SH-SY5Y (cell line): Measurements from ENCODE around the gene LRMDA.

ENCODE experiments used
- GATA2 ChIP-seq: IDR thresholded peaks from 2 replicates; pipeline ENCODE4 v1.6.1; 2011; ENCODE audit warnings: mild to moderate bottlenecking, low read depth, low read length
- GATA3 ChIP-seq: IDR thresholded peaks from 2 replicates; pipeline ENCODE4 v1.6.1; 2011; ENCODE audit warnings: low read depth, mild to moderate bottlenecking, low read length, moderate library complexity

The LRMDA gene

DNA sequence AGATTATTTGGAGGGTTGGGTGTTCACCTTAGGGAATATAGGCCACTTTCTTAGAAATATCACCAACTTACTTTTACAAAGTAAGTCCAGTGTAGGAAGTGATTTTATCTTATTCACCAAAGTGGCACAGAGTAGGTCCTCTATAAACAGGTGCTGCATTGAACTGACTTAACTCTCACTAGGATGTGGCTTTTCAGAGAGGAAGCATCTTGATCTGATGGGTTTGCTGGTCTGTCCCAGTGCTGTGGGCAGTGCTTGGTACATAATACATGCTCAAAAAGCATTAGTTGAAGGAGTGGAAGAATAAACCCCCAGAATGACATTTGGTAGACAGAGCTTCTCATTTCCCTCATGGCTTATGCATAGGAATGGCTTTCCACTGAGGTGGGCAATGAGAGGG, 334.7 kb downstream of the LRMDA start:
- TF ChIP-seq GATA3 (no peak), GATA2 (no peak)

DNA sequence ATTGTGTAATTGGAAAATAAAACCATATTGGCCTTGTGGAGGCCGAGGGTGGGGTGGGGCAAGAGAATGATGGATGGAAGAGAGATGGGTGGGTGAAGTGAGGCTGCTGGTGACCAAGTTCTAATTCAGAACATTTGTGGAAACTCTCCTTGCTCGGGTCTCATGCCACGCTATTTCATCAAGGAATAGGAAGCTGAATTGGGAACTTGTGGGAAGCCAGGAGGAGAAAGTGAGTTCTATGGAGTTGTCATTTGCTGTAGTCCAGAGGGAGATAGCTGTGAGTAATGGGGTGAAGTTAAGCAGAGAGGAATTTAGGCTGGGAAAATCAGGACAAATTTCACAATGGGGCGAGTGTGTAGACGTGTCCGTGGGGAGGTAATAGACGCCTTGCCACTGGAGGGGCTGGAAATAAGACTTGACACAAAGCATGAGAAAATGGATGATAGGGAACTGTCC, 339.2 kb downstream of the LRMDA start:
- TF ChIP-seq GATA3 (no peak), GATA2 (no peak)

DNA sequence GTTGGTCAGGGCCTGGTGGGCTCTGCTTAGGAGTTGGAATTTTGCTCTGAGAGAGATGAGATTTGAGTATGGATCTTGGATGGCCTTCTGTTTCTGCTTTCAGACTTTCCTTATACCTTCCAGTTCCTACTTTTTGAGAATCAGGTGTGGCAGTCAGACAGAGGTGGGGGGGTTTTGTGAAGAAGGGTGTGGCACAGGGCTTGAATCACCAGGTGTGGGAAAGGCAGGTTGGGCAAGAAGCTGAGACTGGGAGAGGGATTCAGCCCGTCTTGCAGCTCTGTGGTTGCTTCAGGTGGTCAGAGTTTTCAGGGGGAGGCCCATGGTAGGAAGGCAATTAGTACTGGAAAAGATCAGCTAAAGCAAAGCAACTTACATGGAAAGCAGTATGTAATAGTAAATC, 340.2 kb downstream of the LRMDA start:
- TF ChIP-seq GATA3 (no peak), GATA2 (no peak)

DNA sequence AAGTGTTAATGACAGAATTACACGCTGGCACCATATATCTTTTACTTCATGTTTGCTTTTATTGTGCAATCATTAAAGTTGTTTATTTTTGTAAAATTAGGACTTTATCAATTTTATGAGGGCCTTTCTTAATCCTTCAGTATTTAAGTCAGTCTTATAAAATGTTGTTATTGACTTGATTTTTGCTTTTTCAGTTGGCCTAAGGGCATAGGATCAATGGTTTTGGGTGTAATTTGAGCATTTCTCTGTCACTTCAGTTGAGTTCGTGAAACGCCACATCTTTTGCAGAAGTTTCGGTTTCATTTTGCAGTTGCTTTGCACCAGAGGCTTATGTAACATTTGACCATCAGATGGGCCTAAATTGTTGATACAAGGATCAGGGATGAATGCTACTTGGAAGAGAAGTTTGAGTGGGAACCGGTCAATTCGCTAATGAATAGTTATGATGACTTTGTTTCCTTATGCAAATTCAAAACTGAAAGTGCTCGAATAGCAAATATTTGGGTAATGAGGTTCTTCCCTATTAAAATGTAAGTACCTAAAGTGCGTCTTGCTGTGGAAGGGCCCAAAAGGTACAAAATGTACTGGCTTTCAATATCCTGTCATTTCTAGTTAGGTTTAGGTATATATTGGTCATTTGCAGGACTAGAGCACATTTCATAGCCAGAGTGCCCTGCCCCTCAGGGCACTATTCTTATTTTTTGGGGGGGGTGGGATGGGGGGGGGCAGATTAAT, 340.9 kb downstream of the LRMDA start:
- TF ChIP-seq GATA3 (no peak), GATA2 (no peak)

DNA sequence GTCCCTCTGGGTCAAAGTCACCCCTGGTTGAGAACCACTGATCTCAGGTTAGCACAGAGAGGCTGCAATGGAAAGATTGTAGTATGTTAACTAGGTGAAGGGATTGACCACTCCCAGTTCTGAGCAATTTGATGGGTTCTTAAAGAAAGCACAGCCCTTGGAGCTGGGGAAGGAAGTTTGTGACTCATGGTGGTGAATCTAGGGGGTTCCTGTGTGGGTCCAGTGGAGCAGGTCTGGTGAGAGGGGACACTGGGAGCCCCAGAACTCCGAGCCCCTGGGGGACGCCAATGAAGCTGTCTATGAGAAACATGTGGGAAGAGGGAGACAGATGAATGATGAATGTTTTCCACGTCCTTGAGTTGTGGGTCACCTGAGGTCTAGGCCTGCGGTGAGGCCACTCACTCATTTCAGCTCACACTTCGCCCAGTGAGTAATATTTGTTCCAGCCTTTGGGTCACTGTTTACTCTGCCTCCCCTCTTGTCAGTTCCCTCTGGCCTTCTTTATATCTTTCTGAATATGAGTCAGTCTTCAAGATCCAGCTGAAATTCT, 341.9 kb downstream of the LRMDA start:
- TF ChIP-seq GATA2 = no peak
- TF ChIP-seq GATA3 = no peak

DNA sequence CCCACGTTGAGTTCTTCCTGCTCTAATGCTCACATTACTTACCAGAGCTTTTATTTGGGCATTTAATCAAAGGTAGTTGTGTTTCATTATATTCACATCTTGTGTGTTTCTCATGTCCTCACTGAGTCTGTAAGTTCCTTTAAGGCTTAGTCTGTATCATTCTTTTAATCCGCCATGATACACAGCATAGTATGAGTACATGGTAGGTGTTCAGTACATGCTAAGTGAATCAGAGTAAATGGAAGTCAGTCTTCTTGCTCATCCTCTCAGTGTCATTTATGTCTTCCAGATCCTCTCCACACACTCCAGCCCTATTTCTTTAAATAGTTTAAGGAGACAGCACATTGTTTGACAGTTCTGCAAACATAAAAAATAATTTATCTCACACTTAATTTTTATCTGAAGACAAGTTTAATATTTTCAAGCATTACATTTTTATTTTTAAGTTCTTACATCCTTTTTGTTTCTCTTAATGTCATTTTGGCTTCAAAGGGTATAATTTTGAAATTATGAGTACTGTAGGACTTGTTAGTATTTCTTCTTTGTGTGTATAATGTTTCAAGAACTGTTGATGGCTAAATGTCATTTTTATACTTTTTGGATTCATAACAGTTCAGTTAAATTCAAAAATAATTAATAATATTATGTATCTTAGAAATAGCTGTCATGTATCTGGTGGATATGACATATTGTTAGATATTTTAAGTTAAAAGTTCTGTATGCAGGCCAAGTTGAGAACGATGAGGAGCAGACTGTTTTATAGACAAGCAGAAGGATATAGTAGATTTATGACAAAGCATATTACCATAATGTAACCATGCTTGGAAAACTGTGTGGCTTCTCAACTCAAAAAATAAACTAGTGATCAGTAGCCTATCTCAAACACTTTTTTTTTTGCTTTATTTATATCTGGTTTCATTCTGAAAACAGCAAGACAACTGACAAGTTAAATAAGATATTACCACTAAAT, 342.7 kb downstream of the LRMDA start:
- TF ChIP-seq GATA3 (no peak), GATA2 (no peak)

DNA sequence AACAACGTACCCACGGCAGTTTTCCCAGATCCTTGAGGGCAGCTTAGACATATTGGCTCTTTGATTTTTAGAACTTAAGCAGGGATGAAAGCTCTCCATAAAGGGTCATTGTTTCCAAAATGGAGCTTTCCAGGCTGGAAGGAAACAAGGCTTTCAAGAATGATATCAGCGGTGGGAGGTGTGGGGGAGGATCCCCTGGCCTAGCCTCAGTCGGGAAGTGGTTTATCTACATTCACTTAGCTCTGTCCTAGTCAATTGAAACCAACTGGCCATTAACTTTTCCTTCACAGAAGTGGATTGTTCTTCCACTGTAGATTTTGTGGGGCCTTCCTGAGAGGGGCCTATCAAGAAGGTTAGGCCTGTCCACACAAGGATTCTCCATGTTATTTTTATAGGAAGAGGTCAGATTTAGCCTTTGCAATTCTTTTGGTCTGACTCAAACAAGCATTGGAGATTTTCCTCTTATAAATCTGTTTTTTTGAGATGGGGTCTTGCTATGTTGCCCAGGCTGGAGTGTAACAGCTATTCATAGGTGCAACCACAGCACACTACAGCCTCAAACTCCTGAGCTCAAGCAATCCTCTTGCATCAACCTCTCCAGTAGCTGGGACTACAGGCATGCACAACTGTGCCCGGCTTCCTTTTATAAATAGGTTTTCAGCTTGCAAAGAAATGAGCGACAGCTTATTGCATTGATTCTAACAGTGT, 343.5 kb downstream of the LRMDA start:
- TF ChIP-seq GATA3 (no peak), GATA2 (no peak)

DNA sequence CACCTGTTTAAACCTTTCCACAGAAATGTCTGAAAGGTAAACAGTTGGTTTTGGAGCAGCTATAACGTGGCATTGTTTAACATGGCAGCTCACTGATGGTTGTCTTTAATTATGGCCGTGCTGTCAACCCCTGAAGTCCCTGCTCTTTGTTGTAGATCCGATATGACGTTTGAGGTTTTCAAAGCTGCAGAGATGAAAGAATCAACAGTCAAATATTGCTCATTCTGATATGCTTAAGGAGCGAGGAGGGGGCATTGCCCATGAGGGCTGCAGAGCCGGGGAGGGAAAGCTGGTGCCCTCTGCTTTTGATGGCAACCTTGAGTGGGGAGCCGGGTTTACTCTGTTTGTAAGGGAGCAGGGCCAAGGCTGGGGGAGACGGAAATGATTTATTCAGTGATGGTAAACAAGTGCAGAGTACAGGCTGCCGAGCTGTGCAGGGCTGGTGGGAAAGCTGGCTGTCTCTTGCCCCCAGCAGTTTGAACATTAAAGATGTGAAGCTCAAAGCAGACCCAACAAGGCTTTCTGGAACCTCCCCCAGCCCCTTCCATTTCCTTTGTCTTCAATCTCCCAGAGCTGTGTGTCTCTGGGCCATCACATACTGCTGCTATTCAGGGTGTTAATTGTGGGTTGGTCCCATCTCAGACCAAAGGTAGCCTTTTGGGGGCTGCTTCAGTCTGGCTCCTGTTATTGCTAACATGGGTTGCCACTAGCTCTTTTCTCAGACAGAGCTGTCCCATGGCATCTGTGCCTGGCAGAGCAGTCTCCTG, 345.5 kb downstream of the LRMDA start:
- TF ChIP-seq GATA2 (no peak), GATA3 (no peak)

DNA sequence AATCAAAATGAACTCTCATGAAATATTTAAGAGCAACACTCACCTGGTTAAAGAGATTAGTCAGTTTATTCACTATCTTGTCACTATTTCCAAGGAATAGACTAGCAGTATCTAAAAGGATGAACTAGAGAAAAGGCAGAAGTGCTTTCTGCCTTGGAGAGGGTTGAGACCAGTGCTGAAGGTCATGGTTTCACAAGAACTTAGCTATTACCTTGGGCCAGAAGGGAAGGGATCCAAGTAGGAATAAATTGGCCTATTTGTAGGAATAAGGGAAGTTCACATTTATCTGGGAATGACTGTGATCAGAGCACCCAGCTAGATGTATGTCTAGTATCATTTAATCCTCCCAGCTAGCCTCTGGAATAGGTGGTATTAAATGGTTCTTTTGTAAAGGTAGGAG, 347.2 kb downstream of the LRMDA start:
- TF ChIP-seq GATA2 (no peak), GATA3 (no peak)

DNA sequence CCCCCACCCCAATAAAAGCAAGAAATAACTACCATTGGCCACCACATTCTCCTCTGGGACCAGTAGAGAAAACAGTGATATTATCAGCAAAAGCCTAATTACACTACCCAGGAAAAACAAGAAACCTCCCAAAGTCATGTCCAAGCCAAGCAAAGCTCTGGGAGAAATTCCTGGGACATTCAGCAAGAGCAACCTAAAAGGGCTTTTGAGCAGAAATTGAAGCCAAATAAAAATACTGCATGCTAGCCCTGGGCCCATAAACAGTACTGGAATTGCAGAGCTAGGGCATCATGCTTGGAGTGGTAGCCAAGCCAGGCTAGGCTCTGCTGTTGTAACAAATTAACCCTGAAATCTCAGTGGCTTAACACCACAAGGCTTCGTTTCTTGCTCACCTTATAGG, 347.9 kb downstream of the LRMDA start:
- no peak for TF ChIP-seq GATA2
- no peak for TF ChIP-seq GATA3

DNA sequence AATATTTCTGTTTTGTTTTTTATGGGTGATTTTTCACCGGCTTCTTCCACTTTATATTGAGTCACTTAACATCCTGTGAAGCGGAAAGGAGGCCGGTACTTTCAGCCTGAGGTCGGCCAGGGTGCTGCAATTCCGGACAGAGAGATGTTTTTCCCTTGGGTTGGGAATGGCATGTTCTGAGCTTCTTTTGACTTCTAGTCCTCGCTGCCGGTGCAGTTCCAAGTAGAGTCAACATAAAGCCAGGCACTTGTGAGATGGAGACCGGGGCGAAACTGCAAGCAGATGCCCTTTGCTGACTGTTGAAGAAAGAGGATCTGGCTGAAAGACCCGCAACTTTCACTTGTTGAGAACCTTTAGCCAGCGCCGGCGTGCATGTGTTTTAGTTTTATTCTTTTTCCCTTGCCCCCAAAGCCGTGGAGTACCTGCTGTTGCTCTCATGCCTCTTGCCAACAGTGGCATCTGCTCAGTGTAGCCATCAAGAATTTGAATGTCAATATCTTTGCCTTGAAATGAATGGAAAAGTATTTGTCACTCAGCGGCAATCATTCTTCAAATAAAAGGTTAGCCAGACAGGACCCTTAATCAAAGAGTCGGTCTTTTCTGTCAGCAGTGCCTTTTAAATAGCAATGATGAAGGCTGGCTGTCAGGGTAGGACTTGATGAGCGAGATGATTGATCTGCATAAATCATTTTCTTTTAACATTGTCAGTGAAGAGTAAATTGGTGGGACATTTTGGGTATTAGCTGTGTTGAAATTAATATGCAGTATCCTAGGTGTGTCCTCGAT, 351.2 kb downstream of the LRMDA start:
- no peak for TF ChIP-seq GATA2
- no peak for TF ChIP-seq GATA3

DNA sequence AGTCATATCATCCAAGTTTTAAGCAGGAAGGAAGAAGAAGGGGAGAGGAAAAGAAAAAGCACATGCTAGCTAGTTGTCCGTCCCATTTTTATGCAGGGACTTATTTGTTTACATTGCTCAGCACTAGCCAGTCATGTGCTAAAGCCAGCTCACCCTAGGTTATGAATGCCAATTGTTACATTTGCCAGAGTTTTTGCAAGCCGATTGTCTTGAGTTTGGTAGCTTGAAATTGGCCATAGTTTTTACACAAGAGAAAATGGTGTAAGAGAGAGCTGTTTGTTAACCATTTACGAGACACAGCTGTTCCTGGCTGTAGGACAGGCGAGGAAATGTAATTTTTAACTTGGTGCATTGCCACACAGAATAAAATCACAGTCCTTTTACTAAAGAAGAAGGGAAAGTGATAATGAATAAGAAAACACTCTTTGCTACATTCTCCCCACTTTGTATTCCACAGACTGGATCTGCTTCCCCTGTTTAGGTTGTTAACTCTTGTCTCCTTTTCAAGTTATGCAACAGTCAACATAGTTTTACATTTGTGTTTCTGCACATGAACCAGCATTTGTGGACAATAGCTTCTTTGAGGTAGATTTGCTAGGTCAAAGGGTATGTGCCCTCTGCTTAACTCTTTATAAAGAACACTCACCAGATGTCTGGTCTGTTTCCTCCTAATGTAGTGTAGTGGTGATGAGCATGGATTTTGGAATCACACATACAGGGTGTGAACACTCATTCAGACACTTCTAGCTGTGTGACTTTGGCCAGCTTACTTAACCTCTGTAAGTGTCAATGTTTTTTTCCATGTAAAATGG, 357.2 kb downstream of the LRMDA start:
- no peak for TF ChIP-seq GATA2
